IPS-15b (cell line): Measurements from ENCODE around the gene LGR6.
A peak's percentile ranks its signal among the peaks of the same experiment; 100 is the strongest.
"Not testable (repeated sequence)": the region's sequence is repeated elsewhere in the genome, so short reads cannot be mapped to it uniquely, and the experiment has no call there.

ENCODE experiments used
- H3K27me3 ChIP-seq: one replicate; pipeline ENCODE4 v1.6.1; 2013; ENCODE audit warnings: low read length; ENCODE audit not compliant: control insufficient read depth, insufficient read depth
- H3K36me3 ChIP-seq: one replicate; pipeline ENCODE4 v1.6.1; 2013; ENCODE audit warnings: low read length; ENCODE audit not compliant: control insufficient read depth, insufficient read depth
- H3K4me1 ChIP-seq: one replicate; pipeline ENCODE4 v1.6.1; 2013; ENCODE audit warnings: mild to moderate bottlenecking, low read length; ENCODE audit not compliant: control insufficient read depth, insufficient read depth
- H3K4me3 ChIP-seq: one replicate; pipeline ENCODE4 v1.5.1; 2013; ENCODE audit warnings: low read depth, low read length
- H3K9ac ChIP-seq: one replicate; pipeline ENCODE4 v1.6.1; 2013; ENCODE audit warnings: low read depth, mild to moderate bottlenecking, low read length
- H3K9me3 ChIP-seq: one replicate; pipeline ENCODE4 v1.6.1; 2013; ENCODE audit warnings: mild to moderate bottlenecking, low read length; ENCODE audit not compliant: control insufficient read depth, insufficient read depth

LGR6 gene

DNA sequence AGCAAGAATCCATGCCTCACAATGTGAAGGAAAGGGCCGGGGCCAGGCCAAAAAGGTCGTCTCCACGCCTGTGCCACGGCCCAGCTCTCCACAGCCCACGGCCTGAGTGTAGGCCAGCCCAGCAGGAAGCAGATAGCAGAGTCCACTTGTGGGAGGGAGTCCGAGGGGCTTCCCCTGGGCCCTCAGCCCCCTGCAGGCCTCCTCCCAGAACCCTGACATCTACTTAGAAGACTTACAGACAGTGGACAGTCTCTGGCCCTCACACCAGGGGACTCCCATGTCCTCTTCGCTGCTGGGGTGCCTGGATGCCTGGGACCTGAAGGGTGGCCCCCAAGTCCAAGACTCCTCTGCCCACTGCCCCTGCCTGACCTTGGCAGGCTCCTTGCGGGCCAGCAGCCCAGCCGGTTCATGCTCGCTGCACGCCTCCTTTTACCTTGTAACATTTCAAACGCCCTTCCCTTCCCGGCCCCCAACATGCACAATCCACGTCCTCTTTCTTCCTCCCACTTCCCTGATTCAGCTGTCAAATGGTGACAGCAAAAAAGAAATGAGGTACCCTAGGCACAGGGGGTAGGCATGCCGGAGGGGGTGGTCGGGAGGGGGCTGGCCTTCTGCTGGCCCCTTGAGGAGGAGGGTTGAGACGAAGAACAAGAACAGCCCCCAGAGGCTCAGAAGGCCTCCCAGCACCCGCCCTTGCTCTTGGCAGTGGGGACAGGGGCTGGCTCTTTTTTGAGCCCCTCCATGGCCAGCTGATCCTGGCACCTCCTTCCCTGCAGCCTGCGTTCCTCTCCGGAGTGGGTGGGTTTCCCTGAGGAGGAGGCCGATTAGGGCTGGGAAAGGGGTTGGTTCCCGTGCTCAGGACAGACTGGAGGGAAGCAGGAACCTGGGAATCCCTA, 32.2 kb upstream of the LGR6 start:
- Histone ChIP-seq H3K9ac (peak overlapping the region; percentile 18), H3K9me3 (no peaks in the 10 kb centered on the region), H3K36me3 (no peaks in the 10 kb centered on the region), H3K4me1 (peaks cover 20% of the 10 kb centered on the region), H3K4me3 (no peak overlapping the region), H3K27me3 (no peaks in the 10 kb centered on the region)

DNA sequence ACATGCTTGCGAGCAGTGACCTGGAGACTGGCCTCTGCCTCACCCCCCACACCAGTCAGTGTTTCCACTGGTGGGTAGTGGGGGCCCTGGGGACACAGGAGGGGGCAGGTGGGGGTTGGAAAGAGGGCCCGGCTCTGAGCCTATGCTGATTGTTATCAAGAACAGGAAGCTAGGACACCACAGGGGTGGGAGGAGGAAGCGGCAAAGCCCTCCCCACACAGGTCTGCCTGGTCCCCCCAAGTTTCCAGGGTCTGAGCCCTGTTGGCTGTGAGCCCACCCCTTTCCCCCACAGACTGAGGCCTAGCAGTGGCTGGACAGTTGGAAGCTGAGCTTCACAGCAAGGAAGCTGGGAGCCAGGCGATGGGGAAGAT, 31.6 kb upstream of the LGR6 start:
- no peaks in the 10 kb centered on the region for H3K9me3 ChIP-seq
- H3K4me3 ChIP-seq = no peak overlapping the region
- peaks cover 20% of the 10 kb centered on the region for H3K4me1 ChIP-seq
- H3K9ac ChIP-seq = peak overlapping the region; percentile 18
- H3K36me3 ChIP-seq = no peaks in the 10 kb centered on the region
- H3K27me3 ChIP-seq = no peaks in the 10 kb centered on the region

DNA sequence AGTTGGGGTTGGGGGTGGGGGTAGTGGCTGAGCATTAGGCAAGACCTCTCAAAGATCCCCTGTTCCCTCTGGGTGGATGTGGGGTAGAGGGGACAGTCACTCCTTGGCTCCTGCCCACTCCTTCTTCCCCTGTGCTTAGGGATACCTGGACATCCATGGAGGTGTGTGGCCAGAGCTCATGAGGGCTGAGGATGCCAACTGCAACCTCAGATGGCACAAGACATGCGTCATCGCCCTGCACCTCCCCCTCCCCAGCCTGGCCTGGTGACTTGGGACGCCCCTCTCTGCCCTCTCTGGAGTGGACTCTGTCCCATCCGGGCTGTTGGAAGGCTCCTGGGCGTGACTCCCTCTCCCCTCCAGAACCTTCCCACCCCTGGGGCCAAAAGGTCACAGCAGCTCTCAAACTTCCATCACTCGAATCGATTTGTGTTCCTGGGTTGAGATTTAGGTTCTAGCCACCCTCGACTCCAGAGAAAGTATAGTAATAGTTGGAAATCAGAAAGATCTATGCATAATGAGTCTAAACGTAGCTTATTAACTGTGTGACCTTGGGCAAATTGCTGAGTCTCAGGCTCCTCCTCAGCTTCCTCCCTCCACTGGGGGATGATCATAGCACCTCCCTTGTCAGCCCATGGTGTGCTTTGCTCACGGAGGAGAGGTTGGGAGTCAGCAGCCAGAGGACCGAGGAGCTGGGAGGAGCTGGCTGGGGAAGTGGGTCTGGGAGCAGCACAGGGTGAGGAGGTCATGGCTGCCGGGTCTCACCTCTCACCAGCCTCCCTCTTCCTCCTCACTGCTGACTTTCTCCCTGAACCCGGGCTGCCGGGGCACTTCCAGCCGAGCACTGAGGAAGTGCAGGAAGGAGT, 30.9 kb upstream of the LGR6 start:
- Histone ChIP-seq H3K36me3 (no peaks in the 10 kb centered on the region), H3K9ac (peak overlapping the region; percentile 18), H3K4me1 (peaks cover 20% of the 10 kb centered on the region), H3K4me3 (no peak overlapping the region), H3K27me3 (no peaks in the 10 kb centered on the region), H3K9me3 (no peaks in the 10 kb centered on the region)

DNA sequence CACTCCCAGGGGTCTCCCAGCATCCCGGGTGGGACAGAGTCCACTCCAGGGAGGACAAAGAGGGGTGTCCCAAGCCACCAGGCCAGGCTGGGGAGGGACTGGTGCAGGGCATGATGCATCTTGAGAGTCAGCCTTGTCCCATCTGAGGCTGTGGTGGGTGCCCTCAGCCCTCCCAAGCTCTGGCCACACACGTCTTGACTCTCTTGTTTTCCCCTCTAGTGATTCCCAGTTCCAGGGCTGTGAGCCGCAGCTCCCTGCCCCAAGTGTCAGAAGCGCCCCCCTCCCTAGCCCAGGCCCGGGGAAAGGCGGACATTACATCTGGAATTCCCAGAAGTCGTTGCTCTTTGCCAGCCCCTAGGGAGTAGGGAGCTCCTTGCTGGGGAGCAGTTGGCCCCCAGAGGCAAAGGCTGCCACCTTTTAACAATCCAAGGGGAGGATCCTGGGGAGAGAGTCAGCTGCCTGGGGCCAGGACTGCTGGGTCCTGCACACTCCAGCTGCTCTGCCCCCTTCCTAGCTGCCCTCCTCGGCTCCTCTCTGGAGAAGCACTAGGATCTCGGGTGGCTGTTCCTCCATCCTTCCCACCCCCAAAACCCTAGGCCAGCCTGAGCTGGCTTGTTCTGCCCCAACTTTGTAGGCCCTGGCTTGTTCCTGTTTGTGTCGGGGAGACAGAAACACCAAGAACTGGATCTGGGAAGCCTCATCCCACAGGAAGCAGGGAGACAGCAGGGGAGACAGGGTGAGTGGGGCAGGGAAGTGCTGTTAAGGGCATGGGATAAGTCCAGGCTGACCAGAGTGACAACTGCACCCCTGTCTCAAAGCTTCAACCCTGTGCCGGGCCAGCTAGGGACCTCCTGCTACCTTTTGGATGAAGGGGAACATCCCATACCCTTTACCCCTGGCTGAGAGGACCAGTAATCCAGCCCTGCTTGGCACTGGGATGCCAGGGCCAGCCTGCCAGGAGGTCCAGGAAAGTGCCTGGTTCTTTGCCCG, 30.0 kb upstream of the LGR6 start:
- no peaks in the 10 kb centered on the region for H3K36me3 ChIP-seq
- peaks cover 20% of the 10 kb centered on the region for H3K4me1 ChIP-seq
- H3K4me3 ChIP-seq = no peak overlapping the region
- no peak overlapping the region for H3K9ac ChIP-seq
- no peaks in the 10 kb centered on the region for H3K9me3 ChIP-seq
- no peaks in the 10 kb centered on the region for H3K27me3 ChIP-seq

DNA sequence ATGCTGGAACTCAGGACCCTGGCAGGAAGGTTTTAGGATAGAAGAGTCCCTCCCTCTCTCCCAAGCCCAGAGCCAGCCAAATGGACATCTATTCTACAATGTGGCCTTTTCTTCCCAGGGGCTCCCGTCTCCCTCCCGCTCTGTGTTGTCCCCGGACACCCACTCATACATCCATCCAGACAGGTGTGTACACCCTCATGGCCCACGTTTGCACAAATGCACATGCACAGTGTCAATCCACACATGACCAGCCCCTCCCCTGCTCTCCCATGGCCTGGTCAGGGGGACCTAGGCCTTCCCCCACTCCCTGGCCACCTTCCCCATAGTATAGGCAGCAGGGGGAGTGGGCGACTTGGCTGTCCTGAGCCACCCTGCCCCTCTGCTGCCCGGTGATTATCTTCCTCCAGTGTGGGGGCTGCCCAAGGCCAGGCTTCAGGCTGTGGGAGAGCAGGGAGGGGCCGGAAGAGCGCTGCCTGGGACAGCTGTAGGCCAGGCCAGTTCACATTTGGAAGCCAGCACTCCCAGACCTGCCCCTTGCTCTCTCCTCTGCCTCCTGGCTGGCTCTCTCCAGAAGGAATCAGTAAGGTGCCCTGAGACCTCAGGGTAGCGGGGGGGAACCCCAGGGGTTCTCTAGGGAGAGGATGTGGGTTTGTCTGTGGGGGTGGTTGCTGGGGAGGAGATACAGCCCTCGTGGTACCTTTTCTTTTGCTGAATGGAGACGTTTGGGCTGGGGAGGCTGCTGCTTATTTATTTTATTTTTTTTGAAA, 29.1 kb upstream of the LGR6 start:
- Histone ChIP-seq H3K27me3 (no peaks in the 10 kb centered on the region), H3K9ac (no peak overlapping the region), H3K9me3 (no peaks in the 10 kb centered on the region), H3K36me3 (no peaks in the 10 kb centered on the region), H3K4me1 (peaks cover 16% of the 10 kb centered on the region), H3K4me3 (no peak overlapping the region)

DNA sequence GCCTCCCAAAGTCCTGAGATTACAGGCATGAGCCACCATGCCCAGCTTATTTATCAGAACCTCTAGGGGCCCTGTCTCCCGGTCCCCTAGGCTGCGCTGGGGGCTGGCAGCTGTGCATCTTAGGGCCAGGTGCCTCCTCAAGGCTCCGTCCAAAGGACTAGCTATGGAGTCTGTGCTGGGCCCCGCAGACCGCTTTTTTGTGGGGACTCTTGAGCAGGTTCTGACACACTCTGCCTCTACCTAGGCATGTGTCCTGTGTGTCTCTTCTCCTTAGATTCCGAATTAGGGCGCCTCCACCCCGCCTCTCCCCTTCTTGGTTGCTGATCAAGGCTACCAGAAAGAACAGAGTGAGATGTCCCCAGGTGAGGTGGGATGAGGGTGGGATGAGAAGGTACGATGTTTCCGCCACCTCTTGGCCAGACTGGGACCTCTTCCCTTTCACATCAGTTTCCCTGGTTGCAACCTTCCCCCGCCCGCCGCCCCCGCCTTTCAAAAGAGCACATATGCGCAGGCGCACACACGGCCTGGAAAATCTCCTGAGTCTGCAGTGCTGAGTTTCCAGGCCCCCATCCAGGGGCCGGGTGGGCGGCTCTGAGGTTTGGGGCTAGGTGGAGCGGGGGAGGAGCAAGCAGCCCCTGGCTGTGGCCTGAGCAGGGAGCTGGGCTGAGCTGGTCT, 28.2 kb upstream of the LGR6 start:
- Histone ChIP-seq H3K36me3 (no peaks in the 10 kb centered on the region), H3K9ac (peak overlapping the region; percentile 1), H3K4me3 (no peak overlapping the region), H3K4me1 (peaks cover 13% of the 10 kb centered on the region), H3K27me3 (no peaks in the 10 kb centered on the region), H3K9me3 (no peaks in the 10 kb centered on the region)

DNA sequence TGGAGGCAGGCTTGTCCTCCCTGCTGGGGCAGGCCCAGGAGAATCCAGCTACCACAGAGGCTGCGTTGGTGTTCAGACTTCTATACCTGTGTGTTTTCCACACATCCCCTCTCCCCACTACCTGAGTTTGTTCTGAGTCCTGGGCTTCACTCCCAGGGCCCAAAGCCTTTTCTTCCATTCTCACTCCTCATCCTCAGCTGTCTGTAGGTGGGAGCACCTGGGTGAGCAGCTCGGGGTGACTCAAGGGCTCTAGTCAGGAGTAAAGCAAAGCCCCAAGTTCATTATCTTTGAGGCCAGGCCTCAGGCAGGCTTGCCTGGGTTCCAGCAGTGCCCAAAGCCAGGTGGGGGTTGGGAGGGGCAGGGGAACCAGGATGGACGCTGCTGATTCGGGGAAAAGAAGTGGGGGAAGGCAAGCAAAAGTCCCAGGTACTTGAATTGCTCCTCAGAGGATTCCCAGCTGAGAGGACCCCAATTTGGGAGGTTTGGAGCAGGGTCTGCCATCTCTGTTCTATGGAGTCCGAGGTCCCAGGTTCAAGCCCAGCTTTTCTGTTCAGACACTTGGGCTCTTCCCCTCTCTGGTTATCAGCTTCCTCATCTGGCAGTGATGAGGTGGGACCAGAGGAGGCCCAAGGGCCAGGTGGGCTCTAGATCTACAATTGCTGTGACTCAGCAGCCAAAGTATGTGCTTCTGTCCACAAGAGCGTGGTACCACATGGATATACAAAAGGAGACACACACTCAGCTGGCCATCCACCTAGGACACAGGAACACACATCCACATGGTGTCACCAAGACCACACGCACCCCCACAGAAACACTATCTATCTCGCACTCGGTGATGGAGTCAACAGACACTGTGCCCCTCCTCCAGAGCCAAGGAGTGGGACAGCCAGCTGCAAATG, 27.4 kb upstream of the LGR6 start:
- Histone ChIP-seq H3K4me1 (peaks cover 13% of the 10 kb centered on the region), H3K9me3 (no peaks in the 10 kb centered on the region), H3K27me3 (no peaks in the 10 kb centered on the region), H3K9ac (peak overlapping the region; percentile 1), H3K36me3 (no peaks in the 10 kb centered on the region), H3K4me3 (no peak overlapping the region)

DNA sequence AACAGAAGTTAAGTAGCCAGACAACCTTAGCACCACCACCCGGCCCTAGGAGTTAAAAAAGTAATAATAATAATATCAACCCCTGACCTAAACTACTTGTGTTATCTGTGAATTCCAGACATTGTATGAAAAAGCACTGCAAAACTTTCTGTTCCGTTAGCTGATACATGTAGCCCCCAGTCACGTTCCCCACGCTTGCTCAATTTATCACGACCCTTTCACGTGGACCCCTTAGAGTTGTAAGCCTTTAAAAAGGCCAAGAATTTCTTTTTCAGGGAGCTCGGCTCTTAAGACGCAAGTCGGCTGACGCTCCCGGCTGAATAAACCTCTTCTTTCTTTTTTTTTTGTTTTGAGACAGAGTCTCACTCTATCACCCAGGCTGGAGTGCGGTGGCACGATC, 26.5 kb upstream of the LGR6 start:
- not testable (repeated sequence) for H3K27me3 ChIP-seq, H3K9me3 ChIP-seq, H3K4me3 ChIP-seq, H3K9ac ChIP-seq, H3K36me3 ChIP-seq
- H3K4me1 ChIP-seq = peaks cover 13% of the 10 kb centered on the region

DNA sequence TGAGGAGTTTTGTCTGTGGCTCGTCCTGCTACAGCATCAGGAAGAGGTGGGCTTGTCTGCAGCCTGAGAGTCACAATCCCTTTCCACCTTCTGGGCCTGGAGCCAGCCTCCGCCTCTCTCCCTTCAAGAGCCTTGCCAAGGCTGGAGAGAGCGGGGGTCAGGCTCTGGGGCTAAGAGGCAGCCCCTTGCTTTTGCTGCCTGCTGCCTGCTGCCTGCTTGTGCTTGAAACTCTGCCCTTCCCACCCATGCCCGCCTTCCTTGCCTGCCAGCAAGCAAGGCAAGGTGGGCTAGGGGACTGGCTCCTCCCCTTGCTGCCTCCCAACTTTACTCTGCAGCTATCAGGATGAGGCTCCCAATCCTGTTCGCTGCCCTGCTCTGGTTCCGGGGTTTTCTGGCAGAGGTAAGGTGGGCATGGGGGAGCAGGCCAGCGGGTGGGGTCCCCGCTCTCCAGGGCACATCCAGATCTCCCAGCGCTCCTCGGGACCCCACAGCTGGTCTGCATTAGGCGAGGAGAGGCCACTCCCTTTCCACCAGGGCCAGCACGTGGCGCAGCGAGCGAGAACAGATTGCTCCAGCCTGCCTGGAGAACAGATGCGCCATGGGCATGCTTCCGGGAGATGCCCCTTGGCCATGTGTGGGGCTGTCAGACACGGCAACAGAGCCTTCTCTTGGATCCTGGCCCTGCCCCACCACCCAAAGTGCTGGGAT, 25.7 kb upstream of the LGR6 start:
- Histone ChIP-seq H3K4me1 (peaks cover 8% of the 10 kb centered on the region), H3K9ac (no peak overlapping the region), H3K36me3 (no peaks in the 10 kb centered on the region), H3K4me3 (no peak overlapping the region), H3K27me3 (no peaks in the 10 kb centered on the region), H3K9me3 (no peaks in the 10 kb centered on the region)
